GM12878 (cell line): ENCODE data around the gene INHBE. TPM values are rescaled to one million over a fixed set of nuclear protein-coding genes. Genes with fewer than 3 reads are reported as not detected.

Experiments used
- BHLHE40 ChIP-seq, 2 experiments: fragments of 450-650 bp in 1 of 2; IDR thresholded peaks; 2 replicates each; pipeline ENCODE4 v1.6.1; 2011 to 2017; ENCODE audit warnings: low read depth in 2 of 2, borderline replicate concordance in 1 of 2, improper control_type of control experiment in 1 of 2, low read length in 1 of 2, mild to moderate bottlenecking in 1 of 2
- CEBPZ ChIP-seq: fragments of 150-350 bp; IDR thresholded peaks from 2 replicates; pipeline ENCODE4 v1.6.1; 2016; ENCODE audit warnings: low read depth, low read length
- ESRRA ChIP-seq: IDR thresholded peaks from 2 replicates; pipeline ENCODE4 v1.6.1; 2012; ENCODE audit warnings: mild to moderate bottlenecking, low read length, improper control_type of control experiment
- FOXM1 ChIP-seq: IDR thresholded peaks from 2 replicates; pipeline ENCODE4 v1.6.1; 2012; ENCODE audit warnings: low read depth, mild to moderate bottlenecking, inconsistent platforms, low read length, moderate library complexity
- GABPA ChIP-seq: IDR thresholded peaks from 2 replicates; pipeline ENCODE4 v1.6.1; 2014; ENCODE audit warnings: antibody characterized with exemption, low read depth, mild to moderate bottlenecking, inconsistent platforms
- JUND ChIP-seq: IDR thresholded peaks from 2 replicates; pipeline ENCODE4 v1.6.1; 2012; ENCODE audit warnings: low read depth, mild to moderate bottlenecking, low read length, improper control_type of control experiment, moderate library complexity
- MAX ChIP-seq: IDR thresholded peaks from 2 replicates; pipeline ENCODE4 v1.6.1; 2012; ENCODE audit warnings: low read depth, low read length, improper control_type of control experiment
- MEF2A ChIP-seq: IDR thresholded peaks from 2 replicates; pipeline ENCODE4 v1.6.1; 2011; ENCODE audit warnings: low read depth, mild to moderate bottlenecking, low read length, moderate library complexity; ENCODE audit not compliant: insufficient read depth
- MTA3 ChIP-seq: IDR thresholded peaks from 2 replicates; pipeline ENCODE4 v1.6.1; 2012; ENCODE audit warnings: low read length, inconsistent platforms, borderline replicate concordance
- POLR2AphosphoS2 ChIP-seq: IDR thresholded peaks from 2 replicates; pipeline ENCODE4 v1.6.1; 2011; ENCODE audit warnings: low read depth, mild to moderate bottlenecking, low read length, improper control_type of control experiment, moderate library complexity
- SREBF1 ChIP-seq: IDR thresholded peaks from 2 replicates; pipeline ENCODE4 v1.6.1; 2012; ENCODE audit warnings: mild to moderate bottlenecking, low read length
- SUPT20H ChIP-seq: IDR thresholded peaks from 2 replicates; pipeline ENCODE4 v1.6.1; 2011; ENCODE audit warnings: low read depth, mild to moderate bottlenecking, low read length, moderate library complexity, borderline replicate concordance; ENCODE audit not compliant: control insufficient read depth
- TCF3 ChIP-seq: IDR thresholded peaks from 2 replicates; pipeline ENCODE4 v1.6.1; 2012; ENCODE audit warnings: low read depth, mild to moderate bottlenecking, low read length, borderline replicate concordance; ENCODE audit not compliant: insufficient read depth
- ZBED1 ChIP-seq: IDR thresholded peaks from 2 replicates; pipeline ENCODE4 v1.6.1; 2016; ENCODE audit warnings: borderline replicate concordance
- ZBTB40 ChIP-seq: fragments of 450-650 bp; IDR thresholded peaks from 2 replicates; pipeline ENCODE4 v1.6.1; 2016; ENCODE audit warnings: mild to moderate bottlenecking, moderate library complexity, borderline replicate concordance
- ZZZ3 ChIP-seq: IDR thresholded peaks from 2 replicates; pipeline ENCODE4 v1.6.1; 2011; ENCODE audit warnings: low read depth; ENCODE audit not compliant: control insufficient read depth, insufficient read length
- polyA plus RNA-seq, 11 experiments: library from polyadenylated mRNA; depleted of rRNA in 4 of 11; unstranded in 6 of 11; stranded (reverse) in 5 of 11; fragments of >200 nt; fragmentation: Nextera tagmentation in 4 of 11; fragmentation: Illumina TruSeq in 1 of 11; extraction: Ambion mirVana in 4 of 11; extraction: Trizol in 1 of 11; gene quantifications; 1 replicate in 1 of 11; 2 replicates in 10 of 11; pipeline versions ENCODE4 v1.2.1 to v1.2.3, GENCODE V29; 2011 to 2016; ENCODE audit warnings: inconsistent platforms in 2 of 11, missing spikeins in 2 of 11, low read depth in 1 of 11
- total RNA-seq, 4 experiments: library from RNA; depleted of rRNA in 3 of 4; stranded (reverse); fragments of >200 nt in 3 of 4; fragmentation: Illumina TruSeq in 1 of 4; extraction: Trizol in 1 of 4; gene quantifications; 2 replicates each; pipeline versions ENCODE4 v1.2.1 to v1.2.3, GENCODE V29; 2013 to 2021
- TF ChIP-seq, protein P1 (sequence below): fragments of 450-650 bp; conservative IDR thresholded peaks from 2 replicates; pipeline ENCODE4 v1.6.1; 2017; ENCODE audit warnings: mild to moderate bottlenecking, moderate library complexity

Gene INHBE
- total and polyA plus RNA-seq, 10 of the 15 experiments (the other 5 are each of a cell fraction or from before 2014, with no cell fraction given) = 0.09 to 2.5 (median 0.37) TPM

DNA sequence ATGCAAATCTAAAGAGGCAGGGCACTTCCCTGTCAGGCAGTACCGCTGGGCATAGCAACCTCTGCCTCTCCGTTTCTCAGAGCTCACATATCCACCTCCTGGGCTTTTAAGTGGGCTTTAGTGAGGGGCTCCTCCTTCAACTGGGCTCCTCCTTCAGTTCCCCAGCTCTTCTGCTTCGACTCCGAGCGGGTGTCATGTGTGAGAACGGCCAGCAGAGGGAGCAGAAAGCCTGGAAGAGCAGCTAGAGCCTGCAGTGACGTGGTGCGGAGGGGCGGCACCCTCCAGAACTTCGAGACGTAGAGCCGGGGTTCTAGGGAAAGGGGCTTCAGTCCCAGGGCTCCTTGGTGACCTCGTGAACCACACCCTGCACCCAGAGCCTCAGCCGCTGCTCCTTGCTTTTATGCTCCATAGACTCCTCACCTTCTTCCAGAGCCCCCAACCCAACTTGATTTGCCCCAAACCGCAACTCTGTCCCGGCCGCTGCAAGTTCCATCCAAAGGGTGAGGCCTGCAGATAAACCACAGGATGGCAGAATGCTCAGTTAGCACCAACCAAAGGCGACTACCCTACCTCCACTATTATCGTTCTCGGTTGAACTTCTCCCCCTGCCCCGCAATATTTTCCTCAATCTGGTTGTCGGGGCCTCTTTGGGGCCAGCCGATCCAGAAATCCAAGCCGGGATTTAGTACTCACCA is 4.1 kb downstream of the INHBE start (continued):
- TF ChIP-seq ZBTB40 (peak; percentile 39; the same call in 1 of the 2 replicates), BHLHE40 (IDR thresholded peaks at IDR 0.05; ENCODE audit: borderline replicate concordance in 1 of 2, low read depth in 2 of 2, low read length in 1 of 2) (peak; percentile 43 to 49; a peak in 1 of 4 replicates), MAX (no peak), ESRRA (no peak), SREBF1 (no peak), JUND (no peak), CEBPZ (no peak), POLR2AphosphoS2 (peak; percentile 38; the same call in 1 of the 2 replicates), TCF3 (no peak), FOXM1 (no peak), GABPA (no peak), SUPT20H (no peak), ZBED1 (no peak), MEF2A (no peak), MTA3 (no peak), ZZZ3 (no peak)
- TF ChIP-seq, protein P1, sequence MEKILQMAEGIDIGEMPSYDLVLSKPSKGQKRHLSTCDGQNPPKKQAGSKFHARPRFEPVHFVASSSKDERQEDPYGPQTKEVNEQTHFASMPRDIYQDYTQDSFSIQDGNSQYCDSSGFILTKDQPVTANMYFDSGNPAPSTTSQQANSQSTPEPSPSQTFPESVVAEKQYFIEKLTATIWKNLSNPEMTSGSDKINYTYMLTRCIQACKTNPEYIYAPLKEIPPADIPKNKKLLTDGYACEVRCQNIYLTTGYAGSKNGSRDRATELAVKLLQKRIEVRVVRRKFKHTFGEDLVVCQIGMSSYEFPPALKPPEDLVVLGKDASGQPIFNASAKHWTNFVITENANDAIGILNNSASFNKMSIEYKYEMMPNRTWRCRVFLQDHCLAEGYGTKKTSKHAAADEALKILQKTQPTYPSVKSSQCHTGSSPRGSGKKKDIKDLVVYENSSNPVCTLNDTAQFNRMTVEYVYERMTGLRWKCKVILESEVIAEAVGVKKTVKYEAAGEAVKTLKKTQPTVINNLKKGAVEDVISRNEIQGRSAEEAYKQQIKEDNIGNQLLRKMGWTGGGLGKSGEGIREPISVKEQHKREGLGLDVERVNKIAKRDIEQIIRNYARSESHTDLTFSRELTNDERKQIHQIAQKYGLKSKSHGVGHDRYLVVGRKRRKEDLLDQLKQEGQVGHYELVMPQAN = 0 out of 2 replicates have a peak, but pooled peaks have one; percentile 46
